ENCODE measurements around the gene TMEM132E.

DNA sequence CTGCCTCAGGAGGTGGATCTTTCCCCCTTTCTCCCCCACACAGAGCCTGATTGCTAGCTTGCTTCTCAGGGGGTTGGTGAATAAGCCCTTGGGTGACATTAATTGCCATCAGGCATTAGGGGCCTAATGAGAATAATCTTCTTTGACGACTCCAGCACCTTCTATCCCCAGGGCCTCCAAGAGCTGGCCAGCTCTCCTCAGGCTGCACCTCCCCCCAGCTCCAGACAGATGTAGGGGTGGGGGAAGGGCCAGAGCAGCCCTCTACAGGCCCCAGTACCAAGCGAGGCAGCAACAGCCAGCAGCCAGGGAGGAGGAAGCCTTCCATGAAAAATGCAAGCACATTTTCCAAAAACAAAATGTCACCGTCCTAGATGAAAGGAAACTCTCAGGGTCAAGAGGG, 1.4 kb upstream of the TMEM132E start:
- TF ChIP-seq CTCF (IDR thresholded peaks at IDR 0.05; ENCODE audit: low read length) (no peak), EZH2 (IDR thresholded peaks at IDR 0.05; ENCODE audit: borderline replicate concordance, low read length) (no peak)
